B cell (primary cell): Measurements from ENCODE around the gene GNB1. TPM values are rescaled to one million over a fixed set of nuclear protein-coding genes. Genes with fewer than 3 reads are reported as not detected.
A peak's percentile ranks its signal among the peaks of the same experiment; 100 is the strongest.

Experiments
- ATAC-seq: fragments of 200-7000 bp; cut with Tn5 transposase; one replicate; pipeline ENCODE4 v1.10.0; 2021; ENCODE audit warnings: low read depth, mild to moderate bottlenecking, moderate number of reproducible peaks, moderate library complexity
- CTCF ChIA-PET: fragments of 350-600 bp; sonication (Branson Sonifier 250); formaldehyde crosslinking; loops from one replicate; lab custom pipeline; 2021; ENCODE audit warnings: antibody characterized with exemption, inconsistent platforms; lab: Charles Lee
- POLR2A ChIA-PET: fragments of 350-600 bp; sonication (Branson Sonifier 250); formaldehyde crosslinking; loops from one replicate; lab custom pipeline; 2021; ENCODE audit warnings: antibody characterized with exemption; lab: Charles Lee
- DNase-seq: peaks from one replicate; pipeline ENCODE4 v3.0.0; 2013
- H2AFZ ChIP-seq: 2 replicates; pipeline ENCODE4 v1.6.1; 2012; ENCODE audit warnings: mild to moderate bottlenecking, low read depth, low read length; ENCODE audit not compliant: insufficient read depth, poor library complexity, severe bottlenecking
- H3K27ac ChIP-seq, 2 donors: 1 replicate in 1 of 2; 2 replicates in 1 of 2; pipeline ENCODE4 v1.5.1; 2012 to 2013; ENCODE audit warnings: low read length in 2 of 2, mild to moderate bottlenecking in 2 of 2, moderate library complexity in 1 of 2
- H3K27me3 ChIP-seq, 4 experiments: fragments of 200-600 bp in 1 of 4; sonication (generic) in 1 of 4; replicated peaks in 1 of 4; 1 replicate in 2 of 4; 2 replicates in 2 of 4; pipeline versions ENCODE4 v1.6.1 to v1.7.0; 2013 to 2016; ENCODE audit warnings: low read length in 3 of 4, mild to moderate bottlenecking in 2 of 4, mixed read lengths in 1 of 4, moderate library complexity in 1 of 4; ENCODE audit not compliant: insufficient read depth in 4 of 4, control insufficient read depth in 3 of 4; ENCODE audit errors: control extremely low read depth in 1 of 4
- H3K36me3 ChIP-seq, 2 experiments: replicated peaks in 1 of 2; 1 replicate in 1 of 2; 2 replicates in 1 of 2; pipeline versions ENCODE4 v1.6.1 to v1.7.1; 2013; ENCODE audit warnings: low read length in 1 of 2; ENCODE audit not compliant: insufficient read depth in 2 of 2, control insufficient read depth in 1 of 2; ENCODE audit errors: control extremely low read depth in 1 of 2, extremely low read depth in 1 of 2
- H3K4me1 ChIP-seq, 2 donors: fragments of 200-600 bp in 1 of 2; sonication (generic) in 1 of 2; 1 replicate in 1 of 2; 2 replicates in 1 of 2; pipeline versions ENCODE4 v1.5.1 to v1.6.1; 2013 to 2017; ENCODE audit warnings: low read length in 2 of 2; ENCODE audit not compliant: control insufficient read depth in 2 of 2, insufficient read depth in 2 of 2
- H3K4me2 ChIP-seq: replicated peaks from 2 replicates; pipeline ENCODE3; 2012; ENCODE audit warnings: mild to moderate bottlenecking, low read depth, low read length; ENCODE audit not compliant: poor library complexity, severe bottlenecking
- H3K4me3 ChIP-seq, 5 experiments: fragments of 200-600 bp in 1 of 5; sonication (generic) in 1 of 5; 1 replicate in 3 of 5; 2 replicates in 2 of 5; pipeline versions ENCODE4 v1.5.1 to v1.7.0; 2011 to 2016; ENCODE audit warnings: low read length in 4 of 5, mild to moderate bottlenecking in 4 of 5, low read depth in 2 of 5, control low read depth in 1 of 5, moderate library complexity in 1 of 5; ENCODE audit not compliant: insufficient read depth in 1 of 5; ENCODE audit errors: control extremely low read depth in 1 of 5, extremely low read depth in 1 of 5
- H3K79me2 ChIP-seq: fragments of 200-600 bp; sonication (generic); one replicate; pipeline ENCODE4 v1.6.0; 2016; ENCODE audit warnings: low read length; ENCODE audit not compliant: control insufficient read depth, insufficient read depth
- H3K9ac ChIP-seq: fragments of 200-600 bp; sonication (generic); 2 replicates; pipeline ENCODE4 v1.6.1; 2017; ENCODE audit warnings: mild to moderate bottlenecking, low read length, moderate library complexity
- H3K9me3 ChIP-seq, 3 donors: one replicate each; pipeline versions ENCODE4 v1.6.1 to v1.7.1; 2013; ENCODE audit warnings: low read length in 2 of 3; ENCODE audit not compliant: control insufficient read depth in 2 of 3, insufficient read depth in 1 of 3; ENCODE audit errors: control extremely low read depth in 1 of 3
- H4K20me1 ChIP-seq: 2 replicates; pipeline ENCODE4 v1.6.0; 2012; ENCODE audit warnings: mild to moderate bottlenecking, low read length; ENCODE audit not compliant: insufficient read depth, control insufficient read depth, poor library complexity, severe bottlenecking
- H3K27ac Mint-ChIP-seq: one replicate; pipeline ENCODE4 v1.8.0; 2021; ENCODE audit warnings: mixed read lengths
- H3K27me3 Mint-ChIP-seq: one replicate; pipeline ENCODE4 v1.8.0; 2021; ENCODE audit warnings: mixed read lengths
- H3K4me1 Mint-ChIP-seq: one replicate; pipeline ENCODE4 v1.8.0; 2021; ENCODE audit warnings: mixed read lengths
- H3K4me3 Mint-ChIP-seq: one replicate; pipeline ENCODE4 v1.8.0; 2021; ENCODE audit warnings: mixed read lengths
- H3K9me3 Mint-ChIP-seq: one replicate; pipeline ENCODE4 v1.8.0; 2022; ENCODE audit warnings: mixed read lengths; ENCODE audit not compliant: insufficient read depth
- CTCF ChIP-seq: fragments of 200-600 bp; IDR thresholded peaks from one replicate; pipeline ENCODE4 v1.8.0; 2022; ENCODE audit warnings: antibody characterized with exemption, mild to moderate bottlenecking
- EZH2 ChIP-seq: IDR thresholded peaks from 2 replicates; pipeline ENCODE4 v1.6.1; 2012; ENCODE audit warnings: borderline replicate concordance, low read depth, mild to moderate bottlenecking, moderate library complexity, low read length; ENCODE audit not compliant: insufficient read depth, poor library complexity, severe bottlenecking
- WGBS: methylation state at CpG from one replicate; pipeline ENCODE4 v1.1.5; 2013; ENCODE audit warnings: missing lambda C conversion rate; ENCODE audit not compliant: insufficient coverage; 5-methylcytosine and 5-hydroxymethylcytosine counted together
- intact Hi-C: fragments of 100-400 bp; cut with micrococcal nuclease; formaldehyde crosslinking; loops from one replicate; pipeline ENCODE4 v1.10.0; 2022
- polyA plus RNA-seq: library from polyadenylated mRNA; depleted of rRNA; stranded (reverse); fragments of >200 nt; gene quantifications from 2 replicates; pipeline ENCODE4 v1.2.3, GENCODE V29; 2012
- total RNA-seq, 2 donors: library from RNA; stranded (reverse); fragments of 120-200 nt in 1 of 2; gene quantifications; 1 replicate in 1 of 2; 2 replicates in 1 of 2; pipeline versions ENCODE4 v1.2.3 to v1.2.4, GENCODE V29; 2013 to 2022

The GNB1 gene
- total and polyA plus RNA-seq, 2 donors (not counting 1 experiment from before 2014, with no cell fraction given) = 249 to 269 TPM

- POLR2A ChIA-PET = interaction anchor here (0.5 kb wide), 1 partner anchor 126 kb away, joined by 7 read pairs; no protein-coding TSS in a partner anchor
- 15% methylated on average over 33 of the region's 36 CpGs for WGBS
- peaks cover 47 to 53% of the 10 kb centered on the region in 2 donors for H3K4me1 ChIP-seq
Measured at GRCh38 chr1:1782399-1783221, 108.3 kb downstream of the GNB1 start.

More at GRCh38 chr1:1782399-1783221, 108.3 kb downstream of the GNB1 start:
- H2AFZ ChIP-seq = peak overlapping the region; percentile 54
- peaks cover 43% of the 10 kb centered on the region for H3K4me1 Mint-ChIP-seq
- H3K27me3 ChIP-seq = no peaks in the 10 kb centered on the region
- ATAC-seq (no peak), DNase-seq (peak; percentile 68)
- peaks cover 4 to 32% of the 10 kb centered on the region in 2 experiments for H3K36me3 ChIP-seq
- peak overlapping the region; percentile 95 for H3K27ac Mint-ChIP-seq
- peak overlapping the region; percentile 74 for H3K4me3 Mint-ChIP-seq
- no peaks in the 10 kb centered on the region for H4K20me1 ChIP-seq
- intact Hi-C loops = no loop called here
- peaks cover 0 to 6% (median 0%) of the 10 kb centered on the region in 3 donors for H3K9me3 ChIP-seq
- no peaks in the 10 kb centered on the region for H3K9me3 Mint-ChIP-seq
- peak overlapping the region; percentile 3 to 54 (median 32) for H3K4me3 ChIP-seq
- H3K79me2 ChIP-seq = peaks cover 40% of the 10 kb centered on the region
- peak overlapping the region; percentile 93 to 94 for H3K27ac ChIP-seq
- peak overlapping the region; percentile 94 for H3K4me2 ChIP-seq
- no peak for TF ChIP-seq EZH2
- no peak for TF ChIP-seq CTCF
- CTCF ChIA-PET = interaction anchor here (0.8 to 2.5 kb wide), 3 partner anchors 16 to 123 kb away, joined by 3 to 9 read pairs (median 4); no protein-coding TSS in a partner anchor
- peak overlapping the region; percentile 55 for H3K9ac ChIP-seq
- H3K27me3 Mint-ChIP-seq = no peaks in the 10 kb centered on the region
